Endothelial cell (in vitro differentiated cells): Measurements from ENCODE around the gene ATP5PD. TPM values are rescaled to one million over a fixed set of nuclear protein-coding genes. Genes with fewer than 3 reads are reported as not detected.

Experiments
- DNase-seq: peaks from one replicate; pipeline ENCODE4 v3.0.0; 2021; ENCODE audit warnings: low spot score
- H3K27ac Mint-ChIP-seq: one replicate; pipeline ENCODE4 v1.8.0; 2021; ENCODE audit warnings: mixed read lengths, inconsistent platforms; ENCODE audit not compliant: unreplicated experiment
- H3K27me3 Mint-ChIP-seq: one replicate; pipeline ENCODE4 v1.8.0; 2021; ENCODE audit warnings: mild to moderate bottlenecking, moderate library complexity, mixed read lengths, inconsistent platforms; ENCODE audit not compliant: unreplicated experiment
- H3K36me3 Mint-ChIP-seq: one replicate; pipeline ENCODE4 v1.8.0; 2021; ENCODE audit warnings: mild to moderate bottlenecking, low read depth, mixed read lengths, inconsistent platforms; ENCODE audit not compliant: unreplicated experiment
- H3K4me1 Mint-ChIP-seq: one replicate; pipeline ENCODE4 v1.8.0; 2021; ENCODE audit warnings: mild to moderate bottlenecking, mixed read lengths, inconsistent platforms; ENCODE audit not compliant: unreplicated experiment
- H3K4me3 Mint-ChIP-seq: one replicate; pipeline ENCODE4 v1.8.0; 2021; ENCODE audit warnings: mild to moderate bottlenecking, mixed read lengths, inconsistent platforms; ENCODE audit not compliant: unreplicated experiment
- H3K9me3 Mint-ChIP-seq: one replicate; pipeline ENCODE4 v1.8.0; 2021; ENCODE audit warnings: mixed read lengths, inconsistent platforms; ENCODE audit not compliant: unreplicated experiment
- CTCF ChIP-seq: fragments of 200-600 bp; sonication (generic); IDR thresholded peaks from one replicate; pipeline ENCODE4 v1.5.0; 2021; ENCODE audit warnings: antibody characterized with exemption; ENCODE audit not compliant: unreplicated experiment
- total RNA-seq: library from RNA; stranded (reverse); fragmentation: NEBNext Ultra II Directional; extraction: Animal tissue kit (Norgen Biotek cat#: 25700); gene quantifications from one replicate; pipeline ENCODE4 v1.2.1, GENCODE V29; 2021; ENCODE audit not compliant: unreplicated experiment

Gene ATP5PD
- total RNA-seq, 1 donor from 2014 or later: 179 TPM

GRCh38 chr17:75005291-75005690, 41.5 kb downstream of the ATP5PD start:
- H3K4me1 Mint-ChIP-seq: no peaks in the 10 kb centered on the region
- H3K27ac Mint-ChIP-seq: no peak overlapping the region
- no peaks in the 10 kb centered on the region for H3K27me3 Mint-ChIP-seq
- no peak for DNase-seq
- H3K36me3 Mint-ChIP-seq: peaks cover 25% of the 10 kb centered on the region
- H3K4me3 Mint-ChIP-seq: peak overlapping the region; percentile 73
- no peaks in the 10 kb centered on the region for H3K9me3 Mint-ChIP-seq
- no peak for TF ChIP-seq CTCF

- H3K27ac Mint-ChIP-seq: no peak overlapping the region
- DNase-seq: no peak
- no peak for TF ChIP-seq CTCF
- H3K9me3 Mint-ChIP-seq: no peaks in the 10 kb centered on the region
- no peaks in the 10 kb centered on the region for H3K27me3 Mint-ChIP-seq
- no peaks in the 10 kb centered on the region for H3K4me1 Mint-ChIP-seq
- no peak overlapping the region for H3K4me3 Mint-ChIP-seq
- H3K36me3 Mint-ChIP-seq: peaks cover 25% of the 10 kb centered on the region
These were observed 42.4 kb downstream of the ATP5PD start for GRCh38 chr17:75004371-75004770.

- H3K4me3 Mint-ChIP-seq: no peak overlapping the region
- no peak overlapping the region for H3K27ac Mint-ChIP-seq
These were observed 42.8 kb downstream of the ATP5PD start for GRCh38 chr17:75003957-75004355.

GRCh38 chr17:75003070-75003956, 43.5 kb downstream of the ATP5PD start:
- DNase-seq: no peak
- Mint-ChIP-seq H3K36me3 (peaks cover 25% of the 10 kb centered on the region), H3K4me3 (no peak overlapping the region), H3K9me3 (no peaks in the 10 kb centered on the region), H3K4me1 (peaks cover 6% of the 10 kb centered on the region), H3K27ac (no peak overlapping the region), H3K27me3 (no peaks in the 10 kb centered on the region)
- TF ChIP-seq CTCF: no peak

More at GRCh38 chr17:75003957-75004355, 42.8 kb downstream of the ATP5PD start:
- Mint-ChIP-seq H3K27me3 (no peaks in the 10 kb centered on the region), H3K9me3 (no peaks in the 10 kb centered on the region), H3K4me1 (no peaks in the 10 kb centered on the region), H3K36me3 (peaks cover 25% of the 10 kb centered on the region)
- no peak for DNase-seq
- TF ChIP-seq CTCF: no peak
